Ectodermal cell (in vitro differentiated cells): Measurements from ENCODE around the gene GRPEL2.

Source experiments
- H3K27ac ChIP-seq: 2 replicates; pipeline ENCODE4 v1.7.0; 2013; ENCODE audit warnings: mild to moderate bottlenecking, low read depth, low read length; ENCODE audit not compliant: insufficient read depth, poor library complexity, severe bottlenecking
- H3K27me3 ChIP-seq: 2 replicates; pipeline ENCODE4 v1.7.0; 2013; ENCODE audit warnings: mild to moderate bottlenecking, low read length; ENCODE audit not compliant: insufficient read depth, control insufficient read depth, poor library complexity, severe bottlenecking
- H3K36me3 ChIP-seq: one replicate; pipeline ENCODE4 v1.7.0; 2013; ENCODE audit warnings: low read length; ENCODE audit not compliant: control insufficient read depth, insufficient read depth
- H3K4me1 ChIP-seq: one replicate; pipeline ENCODE4 v1.7.0; 2013; ENCODE audit warnings: low read length; ENCODE audit not compliant: control insufficient read depth, insufficient read depth
- H3K4me3 ChIP-seq: 2 replicates; pipeline ENCODE4 v1.7.0; 2013; ENCODE audit warnings: low read depth, low read length, control low read depth; ENCODE audit not compliant: insufficient read depth
- H3K9me3 ChIP-seq: 2 replicates; pipeline ENCODE4 v1.7.0; 2013; ENCODE audit warnings: mild to moderate bottlenecking, low read length, moderate library complexity; ENCODE audit not compliant: control insufficient read depth
- WGBS, 2 experiments: methylation state at CpG; one replicate each; pipeline ENCODE4 v1.1.7; 2013; ENCODE audit warnings: missing lambda C conversion rate in 2 of 2; 5-methylcytosine and 5-hydroxymethylcytosine counted together

GRPEL2 gene

GRCh38 chr5:149355688-149356087, 10.4 kb downstream of the GRPEL2 start:
- Histone ChIP-seq H3K27ac (no peak overlapping the region), H3K27me3 (no peaks in the 10 kb centered on the region), H3K36me3 (peaks cover 3% of the 10 kb centered on the region), H3K4me3 (no peak overlapping the region), H3K9me3 (no peaks in the 10 kb centered on the region), H3K4me1 (no peaks in the 10 kb centered on the region)
- WGBS, 2 experiments = 94 to 100% methylated on average over 1 of the region's 1 CpG

- Histone ChIP-seq H3K27ac (no peak overlapping the region), H3K9me3 (no peaks in the 10 kb centered on the region), H3K27me3 (no peaks in the 10 kb centered on the region), H3K4me3 (no peak overlapping the region), H3K36me3 (peaks cover 3% of the 10 kb centered on the region), H3K4me1 (no peaks in the 10 kb centered on the region)
- 94 to 95% methylated on average over 8 of the region's 8 CpGs for WGBS, 2 experiments
These were observed 11.1 kb downstream of the GRPEL2 start for GRCh38 chr5:149356391-149356790.

DNA sequence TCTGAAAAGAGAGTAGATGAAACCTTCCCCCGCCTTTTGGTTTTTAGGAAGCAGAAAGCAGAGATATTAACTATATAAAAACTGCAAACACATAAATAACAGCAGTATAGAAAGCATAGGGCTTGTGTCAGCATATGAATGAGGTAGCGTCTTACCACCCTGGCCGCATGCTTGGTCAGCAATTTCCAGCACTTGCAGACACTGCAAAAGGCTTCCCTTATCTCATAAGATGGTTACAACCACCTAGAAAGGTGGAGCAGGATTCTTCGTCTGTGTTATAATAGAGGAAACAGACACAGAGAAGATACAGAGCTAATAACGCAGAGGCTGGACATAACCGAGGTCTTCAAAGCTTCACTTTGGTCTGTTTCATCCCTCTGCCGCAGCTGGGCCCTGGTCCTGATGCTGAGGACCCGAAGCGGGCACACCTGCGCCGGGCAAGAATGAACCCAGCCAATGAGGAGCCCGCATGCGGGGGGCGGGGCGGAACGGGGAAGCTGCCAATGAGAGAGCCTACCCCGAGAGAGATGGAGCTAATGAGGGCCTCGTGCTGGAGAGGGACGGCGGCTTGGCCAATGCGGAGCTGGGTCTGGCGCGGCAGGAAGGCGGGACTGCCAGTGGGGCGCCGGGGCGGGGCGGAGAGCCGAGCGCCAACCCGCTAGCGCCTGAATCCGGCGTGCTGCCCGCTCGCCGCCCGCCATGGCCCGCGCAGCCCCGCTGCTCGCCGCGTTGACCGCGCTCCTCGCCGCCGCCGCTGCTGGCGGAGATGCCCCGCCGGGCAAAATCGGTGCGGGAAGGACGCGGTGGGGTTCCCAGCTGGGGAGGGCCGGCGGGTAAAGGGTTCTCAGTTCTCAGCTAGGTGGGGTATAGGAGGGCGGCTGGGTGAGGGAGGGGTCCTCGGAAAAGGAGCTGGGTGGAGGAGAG, 12.3 kb downstream of the GRPEL2 start, which contains the start of gene PCYOX1L:
PCYOX1L (plus strand) TSS at position 677 of the 924 bp plus-strand sequence; CDS start at position 700, 23 bp downstream.
- Histone ChIP-seq H3K9me3 (no peaks in the 10 kb centered on the region), H3K4me3 (peak within 1 kb of the TSS; percentile 87), H3K27ac (no peak within 1 kb of the TSS), H3K27me3 (no peaks in the 10 kb centered on the region), H3K4me1 (no peaks in the 10 kb centered on the region), H3K36me3 (peaks cover 3% of the 10 kb centered on the region)
- 2 to 4% methylated on average over 60 to 61 of the region's 61 CpGs for WGBS, 2 experiments

GRCh38 chr5:149358294-149358651, 13.0 kb downstream of the GRPEL2 start:
- peaks cover 3% of the 10 kb centered on the region for H3K36me3 ChIP-seq
- no peaks in the 10 kb centered on the region for H3K9me3 ChIP-seq
- H3K27me3 ChIP-seq = no peaks in the 10 kb centered on the region
- no peaks in the 10 kb centered on the region for H3K4me1 ChIP-seq
- 5% methylated on average over 18 of the region's 18 CpGs for WGBS, 2 experiments
- H3K4me3 ChIP-seq = peak overlapping the region; percentile 87
- H3K27ac ChIP-seq = no peak overlapping the region

GRCh38 chr5:149358868-149359495, 13.7 kb downstream of the GRPEL2 start:
- Histone ChIP-seq H3K36me3 (no peaks in the 10 kb centered on the region), H3K4me3 (peak overlapping the region; percentile 87), H3K27me3 (no peaks in the 10 kb centered on the region), H3K4me1 (no peaks in the 10 kb centered on the region), H3K9me3 (no peaks in the 10 kb centered on the region), H3K27ac (no peak overlapping the region)
- WGBS, 2 experiments = 94 to 95% methylated on average over 8 of the region's 8 CpGs

DNA sequence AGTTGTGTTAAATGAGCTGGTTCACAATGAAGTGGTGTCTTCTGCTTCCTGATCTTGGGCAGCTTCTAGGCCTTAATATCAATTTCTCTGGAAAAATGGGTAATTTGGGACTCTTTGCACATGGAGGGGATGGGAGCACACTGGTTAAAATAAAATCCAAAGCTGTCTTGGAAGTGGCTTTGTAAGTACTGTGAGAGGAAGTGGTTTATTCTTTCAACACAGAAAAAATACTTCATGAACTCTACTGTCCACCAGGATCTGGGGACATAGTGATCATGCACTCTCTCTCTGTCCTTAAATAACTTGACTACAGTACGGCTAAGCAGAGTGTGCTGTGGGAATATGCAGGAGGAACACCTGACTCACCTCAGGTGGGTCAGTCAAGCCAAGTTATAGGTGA, 15.0 kb downstream of the GRPEL2 start:
- no peaks in the 10 kb centered on the region for H3K4me1 ChIP-seq
- no peak overlapping the region for H3K27ac ChIP-seq
- H3K36me3 ChIP-seq = no peaks in the 10 kb centered on the region
- 93 to 98% methylated on average over 1 of the region's 1 CpG for WGBS, 2 experiments
- H3K9me3 ChIP-seq = no peaks in the 10 kb centered on the region
- H3K4me3 ChIP-seq = no peak overlapping the region
- no peaks in the 10 kb centered on the region for H3K27me3 ChIP-seq

DNA sequence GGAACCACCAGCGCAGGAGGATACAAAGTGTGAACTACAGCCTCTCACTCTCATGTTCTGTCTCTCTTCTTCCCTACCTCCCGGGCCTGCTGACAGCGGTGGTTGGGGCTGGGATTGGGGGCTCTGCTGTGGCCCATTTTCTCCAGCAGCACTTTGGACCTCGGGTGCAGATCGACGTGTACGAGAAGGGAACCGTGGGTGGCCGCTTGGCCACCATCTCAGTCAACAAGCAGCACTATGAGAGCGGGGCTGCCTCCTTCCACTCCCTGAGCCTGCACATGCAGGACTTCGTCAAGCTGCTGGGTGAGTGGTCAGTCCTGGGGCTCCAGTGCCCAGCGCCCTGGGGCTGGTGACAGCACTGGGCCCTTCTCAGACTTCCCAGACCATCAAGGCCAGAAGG, 17.2 kb downstream of the GRPEL2 start:
- Histone ChIP-seq H3K27ac (no peak overlapping the region), H3K4me3 (no peak overlapping the region), H3K4me1 (no peaks in the 10 kb centered on the region), H3K9me3 (no peaks in the 10 kb centered on the region), H3K36me3 (no peaks in the 10 kb centered on the region), H3K27me3 (no peaks in the 10 kb centered on the region)
- 91 to 93% methylated on average over 12 of the region's 12 CpGs for WGBS, 2 experiments

GRCh38 chr5:149363358-149363757, 18.1 kb downstream of the GRPEL2 start:
- H3K9me3 ChIP-seq = no peaks in the 10 kb centered on the region
- no peaks in the 10 kb centered on the region for H3K4me1 ChIP-seq
- H3K36me3 ChIP-seq = no peaks in the 10 kb centered on the region
- H3K4me3 ChIP-seq = no peak overlapping the region
- H3K27ac ChIP-seq = no peak overlapping the region
- H3K27me3 ChIP-seq = no peaks in the 10 kb centered on the region

- Histone ChIP-seq H3K27ac (no peak overlapping the region), H3K4me1 (no peaks in the 10 kb centered on the region), H3K36me3 (no peaks in the 10 kb centered on the region), H3K27me3 (no peaks in the 10 kb centered on the region), H3K9me3 (no peaks in the 10 kb centered on the region), H3K4me3 (no peak overlapping the region)
- 93 to 96% methylated on average over 9 of the region's 9 CpGs for WGBS, 2 experiments
These were observed 18.6 kb downstream of the GRPEL2 start for GRCh38 chr5:149363936-149364335.

- 93 to 96% methylated on average over 2 of the region's 2 CpGs for WGBS, 2 experiments
- Histone ChIP-seq H3K27me3 (no peaks in the 10 kb centered on the region), H3K27ac (no peak overlapping the region), H3K4me3 (no peak overlapping the region), H3K9me3 (no peaks in the 10 kb centered on the region), H3K36me3 (no peaks in the 10 kb centered on the region), H3K4me1 (no peaks in the 10 kb centered on the region)
These were observed 19.4 kb downstream of the GRPEL2 start for GRCh38 chr5:149364719-149365118.
